ENCODE data around the gene WDR5.

The WDR5 gene

GRCh38 chr9:134175291-134175807, 39.5 kb downstream of the WDR5 start:
- no peak for DNase-seq (ENCODE audit: low read depth)
- H3K4me3 ChIP-seq (ENCODE audit: low read depth, low read length): no peak overlapping the region
- TF ChIP-seq CTCF (conservative IDR thresholded peaks at IDR 0.05; ENCODE audit: low read depth, low read length): no peak

GRCh38 chr9:134175808-134176598, 40.1 kb downstream of the WDR5 start:
- H3K4me3 ChIP-seq (ENCODE audit: low read depth, low read length): no peak overlapping the region
- DNase-seq (ENCODE audit: low read depth): no peak
- TF ChIP-seq CTCF (conservative IDR thresholded peaks at IDR 0.05; ENCODE audit: low read depth, low read length): peak; percentile 28

GRCh38 chr9:134176599-134176968, 40.7 kb downstream of the WDR5 start:
- DNase-seq (ENCODE audit: low read depth): no peak
- no peak for TF ChIP-seq CTCF (conservative IDR thresholded peaks at IDR 0.05; ENCODE audit: low read depth, low read length)
- H3K4me3 ChIP-seq (ENCODE audit: low read depth, low read length): no peak overlapping the region

GRCh38 chr9:134177186-134177585, 41.3 kb downstream of the WDR5 start:
- H3K4me3 ChIP-seq (ENCODE audit: low read depth, low read length): no peak overlapping the region
- TF ChIP-seq CTCF (conservative IDR thresholded peaks at IDR 0.05; ENCODE audit: low read depth, low read length): no peak
- DNase-seq (ENCODE audit: low read depth): no peak

- no peak for TF ChIP-seq CTCF (conservative IDR thresholded peaks at IDR 0.05; ENCODE audit: low read depth, low read length)
- no peak for DNase-seq (ENCODE audit: low read depth)
- H3K4me3 ChIP-seq (ENCODE audit: low read depth, low read length): no peak overlapping the region
Observed at GRCh38 chr9:134177624-134178393, 41.9 kb downstream of the WDR5 start.

GRCh38 chr9:134178394-134178767, 42.5 kb downstream of the WDR5 start:
- H3K4me3 ChIP-seq (ENCODE audit: low read depth, low read length): no peak overlapping the region
- no peak for TF ChIP-seq CTCF (conservative IDR thresholded peaks at IDR 0.05; ENCODE audit: low read depth, low read length)
- DNase-seq (ENCODE audit: low read depth): no peak

Data from choroid plexus epithelial cell (primary cell).